ENCODE measurements around the gene NDUFB3.
"Not testable (repeated sequence)": the region's sequence is repeated elsewhere in the genome, so short reads cannot be mapped to it uniquely, and the experiment has no call there.

DNA sequence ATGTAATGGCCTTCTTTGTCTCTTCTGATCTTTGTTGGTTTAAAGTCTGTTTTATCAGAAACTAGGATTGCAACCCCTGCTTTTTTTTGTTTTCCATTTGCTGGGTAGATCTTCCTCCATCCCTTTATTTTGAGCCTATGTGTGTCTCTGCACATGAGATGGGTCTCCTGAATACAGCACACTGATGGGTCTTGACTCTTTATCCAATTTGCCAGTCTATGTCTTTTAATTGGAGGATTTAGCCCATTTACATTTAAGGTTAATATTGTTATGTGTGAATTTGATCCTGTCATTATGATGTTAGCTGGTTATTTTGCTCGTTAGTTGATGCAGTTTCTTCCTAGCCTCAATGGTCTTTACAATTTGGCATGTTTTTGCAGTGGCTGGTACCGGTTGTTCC, 37.4 kb upstream of the NDUFB3 start:
- TF ChIP-seq, protein P1, sequence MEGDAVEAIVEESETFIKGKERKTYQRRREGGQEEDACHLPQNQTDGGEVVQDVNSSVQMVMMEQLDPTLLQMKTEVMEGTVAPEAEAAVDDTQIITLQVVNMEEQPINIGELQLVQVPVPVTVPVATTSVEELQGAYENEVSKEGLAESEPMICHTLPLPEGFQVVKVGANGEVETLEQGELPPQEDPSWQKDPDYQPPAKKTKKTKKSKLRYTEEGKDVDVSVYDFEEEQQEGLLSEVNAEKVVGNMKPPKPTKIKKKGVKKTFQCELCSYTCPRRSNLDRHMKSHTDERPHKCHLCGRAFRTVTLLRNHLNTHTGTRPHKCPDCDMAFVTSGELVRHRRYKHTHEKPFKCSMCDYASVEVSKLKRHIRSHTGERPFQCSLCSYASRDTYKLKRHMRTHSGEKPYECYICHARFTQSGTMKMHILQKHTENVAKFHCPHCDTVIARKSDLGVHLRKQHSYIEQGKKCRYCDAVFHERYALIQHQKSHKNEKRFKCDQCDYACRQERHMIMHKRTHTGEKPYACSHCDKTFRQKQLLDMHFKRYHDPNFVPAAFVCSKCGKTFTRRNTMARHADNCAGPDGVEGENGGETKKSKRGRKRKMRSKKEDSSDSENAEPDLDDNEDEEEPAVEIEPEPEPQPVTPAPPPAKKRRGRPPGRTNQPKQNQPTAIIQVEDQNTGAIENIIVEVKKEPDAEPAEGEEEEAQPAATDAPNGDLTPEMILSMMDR (IDR thresholded peaks at IDR 0.05) = not testable (repeated sequence)
- not testable (repeated sequence) for TF ChIP-seq POLR2A (IDR thresholded peaks at IDR 0.05)

All from gastroesophageal sphincter (tissue), 3 donors.